Stimulated activated CD4-positive, alpha-beta T cell treated with anti-CD3 and anti-CD28 coated beads, Interleukin-1b, Interleukin-23, amount 100 ng/mL, for 4 hours (primary cell): ENCODE measurements around the gene NR2E3.

Experiments used
- DNase-seq, 2 donors: peaks; one replicate each; pipeline ENCODE4 v3.0.0-alpha.2; 2020; ENCODE audit warnings: low read depth in 2 of 2

NR2E3 gene

DNA sequence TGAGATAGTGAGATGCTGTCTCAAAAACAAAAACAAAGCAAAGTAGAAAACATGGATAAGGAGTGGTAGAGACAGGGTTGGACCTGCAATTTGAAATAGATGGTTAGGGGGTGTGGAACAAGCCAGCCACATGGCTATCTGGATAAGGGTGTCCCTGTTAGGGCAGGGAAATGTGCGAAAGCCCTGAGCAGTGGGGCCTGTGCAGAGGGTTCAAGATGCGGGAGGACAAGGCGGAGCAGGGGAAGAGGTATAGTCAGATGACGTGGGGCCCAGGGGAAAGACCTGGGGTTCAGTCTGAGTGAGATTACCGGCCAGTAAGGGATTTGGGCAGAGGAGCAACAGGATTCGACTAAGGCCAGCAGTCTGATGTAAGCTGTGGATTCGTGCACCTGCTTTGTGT is 18.4 kb upstream of the NR2E3 start:
- no peak for DNase-seq

DNA sequence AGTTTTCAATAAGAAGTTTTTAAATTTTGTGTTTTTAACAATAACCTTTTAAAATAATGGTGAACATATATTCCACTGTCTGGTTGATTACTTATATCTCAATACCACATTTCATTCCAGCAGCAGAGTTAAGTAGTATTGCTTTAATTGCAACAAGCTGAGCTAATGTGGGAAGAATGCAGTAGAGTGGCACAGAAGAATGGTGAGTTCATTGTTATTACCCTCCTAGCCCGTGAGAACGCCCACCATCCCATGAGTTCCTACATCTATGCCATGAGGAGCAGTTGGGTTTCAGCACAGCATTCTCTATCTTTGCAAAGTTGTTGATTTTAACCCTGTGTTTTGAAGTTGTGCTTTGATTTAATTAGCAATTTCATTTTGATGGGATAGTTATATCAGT is 17.8 kb upstream of the NR2E3 start:
- no peak for DNase-seq

DNA sequence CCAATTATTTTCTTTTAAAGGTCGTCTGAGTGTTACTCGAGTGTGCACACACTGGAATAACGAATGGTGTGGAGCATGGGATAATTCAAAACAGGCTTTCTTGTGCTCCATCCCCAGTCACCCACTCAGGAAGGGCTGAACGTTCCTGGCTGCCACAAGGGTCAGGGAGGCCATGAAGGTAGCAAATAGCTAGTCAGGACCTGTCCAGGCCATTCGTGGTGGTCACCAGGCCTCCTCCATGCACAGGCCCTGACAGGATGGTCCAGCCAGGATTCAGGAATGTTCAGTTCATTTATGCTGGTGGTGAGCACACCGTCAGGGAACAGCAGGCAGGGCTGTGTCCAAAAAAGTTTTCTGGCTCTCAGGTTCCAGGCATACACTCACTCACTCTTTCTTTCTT is 11.7 kb upstream of the NR2E3 start:
- no peak for DNase-seq

DNA sequence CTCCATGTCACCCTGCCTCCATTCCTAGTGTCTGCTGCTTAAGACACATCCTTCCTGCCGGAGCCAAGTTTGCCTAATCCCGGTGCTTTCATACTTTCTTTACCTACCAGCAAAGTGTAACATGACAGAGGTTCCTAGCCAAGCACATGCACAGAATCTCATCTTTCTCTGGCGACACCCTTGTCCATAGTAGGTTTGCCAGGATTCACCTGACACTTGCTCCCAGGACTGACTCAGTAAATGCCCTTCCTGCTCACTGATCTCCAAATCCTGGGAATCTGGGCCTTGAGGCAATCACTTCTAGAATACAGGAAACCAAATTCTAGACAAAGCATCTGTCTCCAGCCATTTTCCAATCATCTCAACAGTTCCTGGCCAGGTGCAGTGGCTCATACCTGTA is 10.2 kb upstream of the NR2E3 start:
- DNase-seq: no peak

DNA sequence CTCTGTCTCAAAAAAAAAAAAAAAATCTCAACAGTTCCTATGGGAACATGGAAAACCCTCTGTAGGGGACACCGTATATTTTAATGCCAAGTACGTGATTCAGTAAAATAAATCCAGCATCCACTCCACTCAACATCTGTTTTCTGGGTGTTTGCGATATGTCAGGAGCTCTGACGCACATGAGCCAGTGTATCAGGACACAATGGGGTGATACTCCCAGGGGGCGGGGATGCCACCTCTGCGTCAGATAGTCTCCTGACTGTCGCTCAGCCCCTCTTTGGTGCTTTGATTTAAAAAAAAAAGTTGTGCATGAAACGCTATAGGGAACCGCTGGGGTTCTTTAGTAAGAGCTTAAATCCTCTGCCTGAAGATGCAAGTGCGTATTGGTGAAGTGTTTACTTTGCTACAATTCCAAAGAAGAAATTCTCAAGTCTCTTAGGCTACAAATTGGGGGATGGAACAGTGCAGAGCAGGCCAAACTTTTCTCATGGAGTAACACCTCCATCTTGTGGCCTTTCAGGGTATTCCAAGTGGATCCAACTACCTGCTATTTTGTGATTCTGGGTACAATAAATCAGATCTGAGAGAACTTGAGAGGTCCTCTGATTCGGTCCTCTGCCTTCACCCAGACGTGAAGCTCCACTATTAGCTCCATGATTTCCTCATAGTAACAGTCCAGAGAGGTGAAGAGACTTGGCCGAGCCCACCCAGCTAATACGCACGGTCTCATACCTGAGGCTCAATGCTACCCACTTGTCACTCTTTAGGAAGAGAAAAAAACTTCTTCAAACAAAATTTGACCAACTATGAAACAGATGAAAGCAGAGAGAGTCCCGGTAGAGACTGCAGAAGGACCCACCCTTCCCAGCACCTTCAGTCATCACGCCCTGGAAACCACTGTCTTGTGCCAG is 9.3 kb upstream of the NR2E3 start:
- DNase-seq: no peak

DNA sequence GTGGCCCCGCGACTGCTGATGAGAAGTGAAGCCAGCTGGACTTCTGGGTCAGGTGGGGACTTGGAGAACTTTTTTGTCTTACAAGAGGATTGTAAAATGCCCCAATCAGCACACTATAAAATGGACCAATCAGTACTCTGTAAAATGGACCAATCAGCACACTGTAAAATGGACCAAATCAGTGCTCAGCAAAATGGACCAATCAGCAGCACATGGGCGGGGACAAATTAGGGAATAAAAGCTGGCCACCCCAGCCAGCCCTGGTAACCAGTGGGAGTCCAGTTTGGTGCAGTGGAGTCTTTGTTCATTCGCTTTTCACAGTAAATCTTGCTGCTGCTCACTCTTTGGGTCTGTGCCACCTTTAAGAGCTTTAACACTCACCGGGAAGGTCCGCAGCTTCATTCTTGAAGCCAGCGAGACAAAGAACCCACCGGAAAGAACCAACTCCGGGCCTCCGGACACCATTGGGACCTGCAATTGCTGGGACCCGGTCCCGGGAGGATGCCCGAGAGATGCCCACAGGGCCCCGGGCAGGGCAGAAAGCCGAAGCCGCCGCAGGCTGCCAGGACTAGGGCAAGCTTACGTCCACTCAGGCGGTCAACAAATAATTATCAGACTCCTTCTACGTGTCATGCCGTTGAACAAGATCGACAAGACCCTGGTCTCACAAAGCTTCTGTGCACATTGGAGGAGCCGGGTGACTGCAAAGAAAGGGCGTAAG is 8.3 kb upstream of the NR2E3 start:
- DNase-seq: no peak

DNA sequence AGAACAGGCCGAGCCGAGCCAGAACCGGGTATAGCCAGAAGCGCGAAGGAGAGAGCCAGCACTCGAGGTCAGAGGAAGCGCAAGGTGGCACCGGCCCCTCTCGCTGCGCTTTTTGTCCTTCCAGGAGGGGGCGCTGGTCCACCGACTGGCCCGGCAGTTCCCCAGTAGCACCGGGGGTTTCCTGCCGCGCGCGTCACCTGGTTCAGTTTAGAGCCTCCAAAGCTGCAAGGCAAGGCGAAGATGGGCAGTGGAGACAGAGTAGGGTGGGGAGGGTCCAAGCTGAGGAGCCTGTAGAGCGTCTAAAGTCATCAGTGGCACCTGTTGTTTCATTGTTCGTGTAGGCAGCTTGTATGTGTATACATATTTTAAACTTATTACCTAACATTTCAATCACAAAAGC is 7.6 kb upstream of the NR2E3 start:
- DNase-seq: peak in 1 of 2 donors; percentile 3

DNA sequence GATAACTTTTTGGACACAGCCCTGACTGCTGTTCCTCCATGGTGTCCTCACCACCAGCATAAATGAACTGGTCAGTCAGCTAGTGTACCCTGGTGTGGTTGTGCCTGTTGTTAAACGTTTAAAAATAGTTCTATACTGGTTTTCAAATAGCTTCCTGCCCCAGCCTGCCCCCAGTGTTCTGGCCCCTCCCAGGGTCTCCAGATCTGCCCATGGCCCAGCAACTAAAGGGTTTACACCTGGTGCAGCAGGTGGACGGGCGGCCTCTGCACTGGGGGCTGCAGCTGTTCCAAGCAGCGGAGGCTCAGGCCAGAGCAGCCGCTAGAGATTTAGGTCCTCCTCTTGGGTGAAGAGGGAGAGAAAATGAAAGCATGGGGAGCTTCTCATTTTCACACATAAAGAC is 6.1 kb upstream of the NR2E3 start:
- DNase-seq: no peak

DNA sequence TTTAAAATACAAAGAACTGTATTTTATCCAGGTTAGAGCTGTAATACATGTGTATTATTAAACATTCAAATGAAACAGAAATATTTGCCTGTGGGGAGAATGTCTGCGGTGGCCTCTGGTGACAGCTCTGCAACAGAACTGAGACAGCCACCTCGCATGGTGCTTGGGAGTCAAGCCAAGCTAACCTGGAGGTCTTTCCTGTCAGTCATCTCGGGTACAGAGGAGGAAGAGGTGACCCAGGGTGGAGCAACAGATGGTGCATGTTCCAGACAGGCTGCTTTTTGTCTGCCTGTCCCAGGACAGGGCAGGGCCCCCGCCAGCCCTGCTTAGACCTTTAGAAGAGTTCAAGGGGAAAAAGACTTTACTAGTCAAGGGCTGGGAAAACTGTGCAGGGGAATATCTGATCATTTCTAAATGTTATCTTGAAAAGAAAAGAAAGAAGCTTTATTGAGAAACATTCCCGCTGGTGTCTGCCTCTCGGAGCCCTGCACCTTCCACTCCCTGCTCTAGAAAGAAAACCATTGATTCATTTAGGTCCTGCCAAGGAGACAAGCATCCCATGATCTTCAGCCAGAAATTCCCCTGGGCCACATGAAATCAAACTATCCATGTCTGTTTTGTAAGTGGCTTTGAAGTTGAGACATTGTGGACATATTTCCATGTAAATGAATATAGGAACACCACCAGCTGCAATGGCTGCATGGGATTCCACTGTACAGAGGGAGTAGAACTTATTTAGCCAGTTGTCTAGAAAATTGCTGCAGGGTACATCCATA is 5.5 kb upstream of the NR2E3 start:
- no peak for DNase-seq

DNA sequence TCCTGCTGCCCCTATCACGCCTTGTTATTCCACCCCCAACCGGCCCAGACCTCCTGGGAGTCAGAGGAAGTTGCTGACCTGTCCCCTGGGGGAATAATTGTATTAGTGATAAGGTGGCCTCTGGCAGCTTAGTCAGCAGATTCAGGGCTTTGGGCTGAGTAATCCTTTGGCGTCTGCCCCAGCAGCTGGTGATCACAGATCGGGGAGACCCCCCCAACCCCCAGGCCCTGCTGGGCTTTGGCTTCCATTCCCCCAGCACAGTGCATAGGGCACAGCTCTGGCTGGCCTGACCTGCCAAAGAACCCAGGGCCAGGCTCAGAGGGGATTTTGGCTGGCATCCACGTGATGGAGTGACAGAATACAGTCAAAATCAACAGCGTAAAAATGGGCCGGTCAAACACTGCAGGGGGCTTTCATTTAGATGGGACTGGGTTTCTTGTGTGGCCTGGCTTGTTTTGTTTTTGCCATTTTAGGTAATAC is 3.9 kb upstream of the NR2E3 start:
- no peak for DNase-seq

DNA sequence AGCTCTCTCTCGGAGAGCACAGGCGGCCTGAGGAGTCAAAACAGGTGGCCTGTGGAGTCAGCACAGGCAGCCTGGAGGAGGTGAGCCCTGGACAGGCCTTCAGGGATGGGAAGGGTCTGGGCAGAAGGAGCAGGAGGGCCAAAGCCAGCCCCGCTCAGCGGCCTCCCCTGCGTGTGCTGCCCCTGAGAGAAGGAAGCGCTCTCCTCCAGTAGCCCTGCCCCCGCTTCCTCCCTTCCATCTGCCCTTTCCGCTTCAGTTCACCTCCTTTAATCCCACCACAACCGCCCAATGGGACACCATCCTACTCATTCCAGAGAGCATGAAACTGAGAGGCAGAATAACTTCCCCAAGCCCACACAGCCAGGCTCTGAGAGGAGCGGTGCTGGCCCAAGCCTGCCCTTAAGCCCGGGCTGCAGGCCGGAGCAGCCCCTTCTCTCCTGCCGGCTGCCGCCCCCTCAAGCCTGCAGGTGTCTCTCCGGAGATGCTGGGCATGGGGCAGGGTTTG is 3.2 kb upstream of the NR2E3 start:
- DNase-seq: no peak

DNA sequence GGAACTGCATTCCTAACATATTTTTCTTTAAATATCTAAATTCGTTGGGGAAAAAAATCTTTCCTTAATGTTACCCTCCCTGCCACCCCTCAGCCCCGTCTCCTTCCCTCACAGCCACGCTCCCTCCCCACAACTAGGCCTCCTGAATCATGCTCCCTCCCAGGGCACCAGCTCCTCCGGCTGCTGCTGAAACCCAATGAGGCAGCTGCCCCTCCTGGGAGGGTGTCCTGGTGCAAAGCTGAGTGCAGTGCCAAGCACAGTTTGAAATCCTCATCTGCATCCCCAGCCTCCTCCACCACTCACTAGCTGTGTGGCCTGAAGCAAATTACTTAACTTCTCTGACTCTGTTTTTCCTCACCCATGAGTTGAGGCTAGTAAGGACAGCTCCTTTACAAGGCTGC is 2.7 kb upstream of the NR2E3 start:
- DNase-seq: no peak

DNA sequence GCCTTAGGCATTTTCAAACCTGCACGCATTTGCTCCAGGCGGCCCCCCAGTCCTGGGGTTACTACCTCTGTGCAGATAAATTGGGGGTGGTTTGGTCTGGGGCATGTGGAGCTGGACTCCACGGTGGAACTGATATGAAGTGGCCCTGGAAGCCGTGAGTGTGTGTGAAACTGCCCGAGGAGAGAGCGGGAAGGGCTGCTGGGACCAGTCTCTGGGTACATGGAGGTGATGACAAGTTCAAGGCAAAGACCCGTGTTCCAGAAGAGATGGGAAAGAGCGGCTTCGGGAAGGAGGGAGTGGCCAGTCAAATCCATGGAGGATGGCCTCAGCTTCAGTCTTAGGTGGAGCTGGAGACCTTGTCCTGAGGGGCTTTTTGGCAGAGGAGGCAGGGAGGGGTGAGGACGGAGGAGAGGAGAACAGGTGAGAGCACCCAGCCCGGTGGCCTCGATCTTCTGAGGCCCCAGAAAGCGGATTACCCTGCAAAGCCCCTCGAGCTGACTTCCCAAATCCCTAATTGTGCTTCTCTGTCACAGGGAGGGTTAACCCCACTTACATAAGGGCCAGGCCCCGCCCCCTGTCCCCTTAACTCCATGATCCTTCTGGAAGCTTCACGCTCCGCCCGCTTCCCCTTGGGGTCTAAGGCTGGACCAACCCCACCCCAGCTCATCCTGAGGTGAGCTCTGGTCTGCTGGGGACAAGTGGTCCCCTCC is 1.9 kb upstream of the NR2E3 start:
- no peak for DNase-seq

DNA sequence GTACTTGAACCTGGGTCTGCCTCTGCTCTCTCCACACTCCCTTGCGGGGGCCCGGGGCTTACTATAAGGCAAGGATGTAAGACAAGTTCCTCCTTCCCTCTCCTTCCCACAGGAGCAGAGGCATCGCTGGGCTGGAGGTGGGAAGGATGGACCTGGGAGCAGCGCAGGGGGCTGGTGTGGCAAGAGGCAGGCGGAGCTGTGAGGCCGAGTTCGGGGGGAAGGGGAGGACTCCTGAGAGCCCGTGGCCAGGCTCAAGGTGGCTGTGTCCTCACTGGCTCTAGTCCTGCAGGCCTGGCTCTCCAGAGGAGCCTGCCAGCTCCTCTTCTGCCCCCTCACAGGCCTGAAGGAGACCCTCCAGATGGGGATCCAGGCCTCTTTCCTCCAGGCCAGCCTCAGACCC is 1.0 kb upstream of the NR2E3 start:
- no peak for DNase-seq

DNA sequence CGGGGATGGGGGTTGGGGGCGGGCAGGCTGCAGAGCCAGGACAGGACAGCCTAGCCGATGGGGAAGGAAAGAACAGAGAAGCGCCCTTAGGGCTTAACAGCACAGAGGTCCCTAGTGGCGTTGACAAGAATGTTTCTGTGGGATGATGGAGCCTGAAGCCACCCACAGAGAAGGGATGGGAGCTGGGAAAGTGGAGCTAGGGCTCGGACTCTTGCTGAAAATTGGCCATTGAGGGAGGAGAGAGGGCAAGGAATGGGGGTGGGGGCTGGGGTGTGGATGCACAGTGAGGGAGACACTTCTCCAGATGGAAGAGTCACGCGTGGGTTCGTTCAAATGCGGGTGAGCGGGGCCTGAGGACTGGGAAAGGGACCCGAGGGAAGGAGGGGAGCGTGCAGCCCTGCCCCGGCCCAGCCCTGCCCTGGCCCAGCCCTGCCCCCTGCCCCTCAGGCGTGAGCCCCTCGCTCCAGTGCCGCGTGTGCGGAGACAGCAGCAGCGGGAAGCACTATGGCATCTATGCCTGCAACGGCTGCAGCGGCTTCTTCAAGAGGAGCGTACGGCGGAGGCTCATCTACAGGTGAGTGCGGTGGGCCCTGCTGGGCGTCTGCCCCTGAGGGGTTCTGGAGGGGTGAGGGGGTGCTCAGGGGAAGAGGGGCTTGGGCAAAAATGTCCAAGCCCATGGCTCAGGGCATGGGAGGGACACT is 832 bp downstream of the NR2E3 start:
- DNase-seq: no peak

DNA sequence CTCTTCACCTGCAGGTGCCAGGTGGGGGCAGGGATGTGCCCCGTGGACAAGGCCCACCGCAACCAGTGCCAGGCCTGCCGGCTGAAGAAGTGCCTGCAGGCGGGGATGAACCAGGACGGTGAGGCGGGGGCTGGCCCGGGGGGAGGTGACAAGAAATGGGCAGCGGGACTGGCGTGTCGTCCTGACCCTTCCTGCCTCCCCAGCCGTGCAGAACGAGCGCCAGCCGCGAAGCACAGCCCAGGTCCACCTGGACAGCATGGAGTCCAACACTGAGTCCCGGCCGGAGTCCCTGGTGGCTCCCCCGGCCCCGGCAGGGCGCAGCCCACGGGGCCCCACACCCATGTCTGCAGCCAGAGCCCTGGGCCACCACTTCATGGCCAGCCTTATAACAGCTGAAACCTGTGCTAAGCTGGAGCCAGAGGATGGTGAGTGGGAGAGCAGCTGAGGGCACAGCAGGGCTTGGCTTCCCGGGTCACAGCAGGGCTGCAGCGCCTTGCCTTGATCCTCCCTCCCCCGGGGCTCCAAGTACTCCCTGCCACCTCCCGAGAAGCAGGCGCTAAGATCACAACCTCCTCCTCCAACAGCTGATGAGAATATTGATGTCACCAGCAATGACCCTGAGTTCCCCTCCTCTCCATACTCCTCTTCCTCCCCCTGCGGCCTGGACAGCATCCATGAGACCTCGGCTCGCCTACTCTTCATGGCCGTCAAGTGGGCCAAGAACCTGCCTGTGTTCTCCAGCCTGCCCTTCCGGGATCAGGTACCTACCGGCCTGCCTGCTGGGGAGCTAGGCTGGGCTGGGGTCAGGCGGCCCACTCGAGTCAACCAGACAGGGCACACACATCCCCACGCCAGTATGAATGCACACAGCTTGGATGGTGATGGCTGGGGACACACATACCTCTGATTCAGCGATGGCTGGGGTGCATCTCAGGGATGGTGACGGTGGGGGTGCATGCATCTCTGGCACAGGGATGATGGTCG is 1.7 kb downstream of the NR2E3 start:
- DNase-seq: no peak

DNA sequence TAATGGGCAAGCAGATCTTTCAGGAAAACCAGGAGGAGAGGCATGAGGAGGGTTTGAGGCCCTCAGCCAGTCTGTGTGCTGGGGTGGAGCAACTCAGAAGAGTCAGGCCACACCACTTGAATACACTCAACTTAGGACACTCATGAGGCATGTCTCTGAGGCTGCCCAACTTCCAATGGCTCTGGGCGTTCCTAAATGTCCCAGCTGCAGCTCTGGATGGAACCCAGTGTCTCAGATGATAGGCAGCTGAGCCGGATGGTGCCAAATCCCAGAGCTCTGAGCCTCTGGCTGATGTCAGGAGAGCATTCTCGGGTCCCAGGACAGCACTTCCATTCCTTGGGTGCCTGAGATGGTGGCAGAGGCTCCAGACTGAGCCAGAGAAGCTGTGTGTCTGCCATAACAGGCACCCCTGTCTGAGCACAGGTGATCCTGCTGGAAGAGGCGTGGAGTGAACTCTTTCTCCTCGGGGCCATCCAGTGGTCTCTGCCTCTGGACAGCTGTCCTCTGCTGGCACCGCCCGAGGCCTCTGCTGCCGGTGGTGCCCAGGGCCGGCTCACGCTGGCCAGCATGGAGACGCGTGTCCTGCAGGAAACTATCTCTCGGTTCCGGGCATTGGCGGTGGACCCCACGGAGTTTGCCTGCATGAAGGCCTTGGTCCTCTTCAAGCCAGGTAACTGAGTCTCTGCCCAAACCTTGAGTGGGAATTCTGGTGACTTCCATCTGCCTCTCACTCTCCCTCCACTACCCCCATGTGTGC is 2.8 kb downstream of the NR2E3 start:
- no peak for DNase-seq

DNA sequence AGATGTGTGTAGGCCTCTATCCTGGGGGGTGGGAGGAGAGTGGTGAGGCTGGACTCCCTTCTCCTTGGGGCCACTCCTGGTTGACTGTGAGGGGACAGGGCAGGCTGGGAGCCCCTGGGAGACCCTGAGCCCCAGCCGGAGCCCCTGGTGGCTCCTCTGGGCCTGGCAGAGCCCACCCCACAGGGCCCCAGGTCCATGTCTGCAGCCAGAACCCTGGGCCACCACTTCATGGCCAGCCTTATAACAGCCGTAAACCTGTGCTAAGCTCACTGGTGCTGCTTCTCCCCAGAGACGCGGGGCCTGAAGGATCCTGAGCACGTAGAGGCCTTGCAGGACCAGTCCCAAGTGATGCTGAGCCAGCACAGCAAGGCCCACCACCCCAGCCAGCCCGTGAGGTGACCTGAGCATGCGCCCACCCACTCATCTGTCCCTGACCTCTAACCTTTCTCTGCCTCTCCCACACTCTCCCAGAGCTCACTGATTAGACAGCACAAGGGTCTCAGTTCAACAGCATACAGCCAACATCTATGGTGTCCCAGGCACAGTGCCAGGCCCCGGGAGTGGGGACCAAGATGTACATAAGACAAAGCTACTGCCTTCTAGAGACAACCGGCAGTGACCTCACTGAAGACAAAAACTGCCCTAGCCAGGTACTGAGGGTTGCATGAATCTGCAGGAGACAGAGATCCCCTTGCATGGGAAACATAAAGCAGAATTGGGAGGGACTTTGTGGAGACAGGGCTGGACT is 3.5 kb downstream of the NR2E3 start:
- DNase-seq: no peak
